K562 (cell line): ENCODE measurements around the gene BANK1. TPM values are rescaled to one million over a fixed set of nuclear protein-coding genes. Genes with fewer than 3 reads are reported as not detected.

Experiments used
- ATAC-seq: fragments of 200-7000 bp; cut with Tn5 transposase; 3 replicates; pipeline ENCODE4 v1.9.1; 2020; ENCODE audit warnings: moderate library complexity
- BruUV-seq: library from RNA; stranded (reverse); fragments of 400-500 nt; replicated peaks from 2 replicates; lab custom pipeline; 2021; lab: Mats Ljungman, UMichigan
- CTCF ChIA-PET: fragments of 300-600 bp; formaldehyde crosslinking; extraction: SDS; loops from one replicate; lab custom pipeline; 2021; ENCODE audit warnings: low intra/inter-chr PET ratio; lab: Yijun Ruan, JAX
- POLR2A ChIA-PET: fragments of 300-600, 350-650 bp; sonication (Branson Sonifier 250); formaldehyde crosslinking; extraction: SDS; loops from one replicate; lab custom pipeline; 2021; ENCODE audit warnings: antibody characterized with exemption, inconsistent platforms; lab: Yijun Ruan, JAX
- DNase-seq, 4 experiments: peaks; one replicate each; pipeline versions ENCODE4 v3.0.0 to v3.0.0-alpha.2; 2011 to 2018; ENCODE audit warnings: low spot score in 3 of 4, mixed read lengths in 3 of 4; ENCODE audit errors: extremely low read depth in 1 of 4
- FAIRE-seq: peaks from 2 replicates; lab custom pipeline; 2011; peaks lifted over from hg19 to GRCh38; lab: Jason Lieb, UNC
- H2AFZ ChIP-seq: 2 replicates; pipeline ENCODE4 v1.6.0; 2011; ENCODE audit warnings: low read depth, low read length, control low read depth, inconsistent platforms
- H3K27ac ChIP-seq: fragments of 200-600 bp; 3 replicates; pipeline ENCODE4 v1.8.0; 2011; ENCODE audit warnings: low read depth, mild to moderate bottlenecking, control low read depth, inconsistent platforms, low read length, moderate library complexity, mixed read lengths; ENCODE audit errors: extremely low read depth
- H3K27me3 ChIP-seq, 2 experiments: fragments of 300-600 bp in 1 of 2; 2 replicates in 1 of 2; 3 replicates in 1 of 2; pipeline versions ENCODE4 v1.6.0 to v1.8.0; 2011; ENCODE audit warnings: inconsistent platforms in 2 of 2, low read length in 2 of 2, mild to moderate bottlenecking in 1 of 2, mixed read lengths in 1 of 2, moderate library complexity in 1 of 2; ENCODE audit not compliant: control insufficient read depth in 2 of 2, insufficient read depth in 2 of 2
- H3K36me3 ChIP-seq: fragments of 300-600 bp; 3 replicates; pipeline ENCODE4 v1.8.0; 2011; ENCODE audit warnings: mild to moderate bottlenecking, low read length, inconsistent platforms; ENCODE audit not compliant: control insufficient read depth, insufficient read depth
- H3K4me1 ChIP-seq, 2 experiments: fragments of 200-600 bp in 1 of 2; replicated peaks in 1 of 2; 2 replicates in 1 of 2; 3 replicates in 1 of 2; pipeline versions ENCODE4 v1.5.1 to v1.8.0; 2011; ENCODE audit warnings: inconsistent platforms in 2 of 2, low read length in 2 of 2, mild to moderate bottlenecking in 1 of 2, mixed read lengths in 1 of 2, moderate library complexity in 1 of 2; ENCODE audit not compliant: control insufficient read depth in 2 of 2, insufficient read depth in 2 of 2
- H3K4me2 ChIP-seq: 2 replicates; pipeline ENCODE4 v1.6.1; 2011; ENCODE audit warnings: low read length, control low read depth, inconsistent platforms, mixed read lengths; ENCODE audit not compliant: insufficient read depth
- H3K4me3 ChIP-seq: fragments of 200-600 bp; sonication (generic), shearing (Covaris generic); 2 replicates; pipeline ENCODE4 v1.5.1; 2016; ENCODE audit warnings: control low read depth, inconsistent platforms
- H3K79me2 ChIP-seq: fragments of 200-600 bp; 3 replicates; pipeline ENCODE4 v1.8.0; 2011; ENCODE audit warnings: low read length, inconsistent platforms; ENCODE audit not compliant: control insufficient read depth, insufficient read depth
- H3K9ac ChIP-seq, 2 experiments: 2 replicates each; pipeline versions ENCODE4 v1.6.0 to v1.6.1; 2011; ENCODE audit warnings: low read depth in 2 of 2, low read length in 2 of 2, control low read depth in 1 of 2, inconsistent platforms in 1 of 2, mild to moderate bottlenecking in 1 of 2, mixed read lengths in 1 of 2; ENCODE audit not compliant: insufficient read depth in 1 of 2
- H3K9me1 ChIP-seq: one replicate; pipeline ENCODE4 v1.6.0; 2011; ENCODE audit warnings: inconsistent platforms, mild to moderate bottlenecking, low read length, moderate library complexity; ENCODE audit not compliant: control insufficient read depth, insufficient read depth
- H3K9me3 ChIP-seq: replicated peaks from 2 replicates; pipeline ENCODE4 v1.5.1; 2011; ENCODE audit warnings: low read depth, low read length, inconsistent platforms; ENCODE audit not compliant: control insufficient read depth, insufficient read depth
- H4K20me1 ChIP-seq: replicated peaks from 2 replicates; pipeline ENCODE4 v1.6.1; 2011; ENCODE audit warnings: low read length, inconsistent platforms, mixed read lengths; ENCODE audit not compliant: control insufficient read depth, insufficient read depth
- BRCA1 ChIP-seq, 2 experiments: fragments of 450-650 bp in 1 of 2; sonication (generic) in 1 of 2; formaldehyde crosslinking in 1 of 2; IDR thresholded peaks; 2 replicates each; pipeline versions ENCODE4 v1.5.0 to v1.6.1; 2017 to 2020; ENCODE audit warnings: mild to moderate bottlenecking in 1 of 2, missing genetic modification reagents in 1 of 2
- DEAF1 ChIP-seq: fragments of 450-650 bp; formaldehyde crosslinking; IDR thresholded peaks from 2 replicates; pipeline ENCODE4 v1.4.0; 2020; ENCODE audit warnings: mild to moderate bottlenecking, moderate library complexity
- E2F5 ChIP-seq: sonication (generic); formaldehyde crosslinking; IDR thresholded peaks from 2 replicates; pipeline ENCODE4 v1.8.0; 2022; ENCODE audit warnings: mild to moderate bottlenecking, missing genetic modification reagents
- GTF3C2 ChIP-seq: IDR thresholded peaks from 3 replicates; pipeline ENCODE4 v1.6.1; 2011; ENCODE audit warnings: borderline replicate concordance, mild to moderate bottlenecking, moderate library complexity; ENCODE audit not compliant: insufficient read length; ENCODE audit errors: extremely low read depth
- ILK ChIP-seq: fragments of 450-650 bp; IDR thresholded peaks from 2 replicates; pipeline ENCODE4 v1.6.1; 2016; ENCODE audit warnings: missing genetic modification characterization, low read depth, mild to moderate bottlenecking, missing compliant biosample characterization, moderate library complexity, borderline replicate concordance
- IRF2 ChIP-seq: sonication (generic); formaldehyde crosslinking; IDR thresholded peaks from 2 replicates; pipeline ENCODE4 v1.8.1; 2022; ENCODE audit warnings: mild to moderate bottlenecking, missing genetic modification reagents
- KAT2B ChIP-seq: IDR thresholded peaks from one replicate; pipeline ENCODE4 v1.6.1; 2012; ENCODE audit warnings: low read depth, mild to moderate bottlenecking, control low read depth, inconsistent platforms, low read length, moderate library complexity
- MLX ChIP-seq, 2 experiments: fragments of 450-650 bp in 1 of 2; sonication (generic) in 1 of 2; formaldehyde crosslinking; conservative IDR thresholded peaks; 2 replicates each; pipeline versions ENCODE4 v1.4.0 to v1.8.1; 2020 to 2022; ENCODE audit warnings: mild to moderate bottlenecking in 1 of 2, missing genetic modification reagents in 1 of 2
- MTA2 ChIP-seq: fragments of 450-650 bp; IDR thresholded peaks from 2 replicates; pipeline ENCODE4 v1.6.1; 2016; ENCODE audit warnings: low read depth
- RAD51 ChIP-seq: fragments of 450-650 bp; IDR thresholded peaks from 2 replicates; pipeline ENCODE4 v1.7.1; 2016; ENCODE audit warnings: low read depth, mild to moderate bottlenecking, borderline replicate concordance
- ZKSCAN8 ChIP-seq: fragments of 200-800 bp; sonication (Bioruptor generic); IDR thresholded peaks from 2 replicates; pipeline ENCODE4 v1.6.1; 2016; ENCODE audit warnings: missing genetic modification characterization, missing compliant biosample characterization
- ZNF395 ChIP-seq: fragments of 200-800 bp; sonication (Bioruptor generic); IDR thresholded peaks from 2 replicates; pipeline ENCODE4 v1.6.1; 2017; ENCODE audit warnings: missing genetic modification characterization, missing compliant biosample characterization
- ZNF444 ChIP-seq: fragments of 250-450 bp; sonication (Bioruptor Pico); IDR thresholded peaks from 2 replicates; pipeline ENCODE4 v1.4.0; 2020; ENCODE audit warnings: mild to moderate bottlenecking, moderate library complexity
- in situ Hi-C: fragments of 300-500 bp; cut with MboI; formaldehyde crosslinking; loops from 4 replicates; pipeline ENCODE4 v1.15.0; 2018; ENCODE audit warnings: inconsistent platforms, mixed read lengths
- intact Hi-C: fragments of 100-400 bp; cut with micrococcal nuclease; formaldehyde crosslinking; loops from 2 replicates; pipeline ENCODE4 v1.14.2; 2022
- polyA plus RNA-seq, 8 experiments: library from polyadenylated mRNA; depleted of rRNA in 4 of 8; stranded (reverse) in 5 of 8; unstranded in 3 of 8; fragments of >200 nt; fragmentation: Nextera tagmentation in 2 of 8; fragmentation: Illumina TruSeq in 1 of 8; extraction: Ambion mirVana in 2 of 8; extraction: Trizol in 1 of 8; gene quantifications; 2 replicates each; pipeline versions ENCODE4 v1.2.1 to v1.2.3, GENCODE V29; 2011 to 2014; ENCODE audit warnings: inconsistent platforms in 1 of 8, missing spikeins in 1 of 8
- total RNA-seq, 7 experiments: library from RNA; depleted of rRNA in 6 of 7; stranded (reverse); fragments of >200 nt in 6 of 7; fragmentation: Illumina TruSeq in 2 of 7; extraction: Trizol in 2 of 7; gene quantifications; 2 replicates each; pipeline versions ENCODE4 v1.2.1 to v1.2.3, GENCODE V29; 2011 to 2021; ENCODE audit warnings: low replicate concordance in 1 of 7

The BANK1 gene
- total and polyA plus RNA-seq, 9 of the 15 experiments (the other 6 are each of a cell fraction or from before 2014, with no cell fraction given), result not detected

GRCh38 chr4:101792056-101792590 is 1.6 kb downstream of the BANK1 start (continued):
- TF ChIP-seq RAD51, result no peak
- no peak for TF ChIP-seq ILK (tag)
- no peak for TF ChIP-seq MTA2
- TF ChIP-seq E2F5 (CRISPR knock-in tag), result no peak
- no peak for TF ChIP-seq ZKSCAN8 (CRISPR knock-in tag)

GRCh38 chr4:101793397-101793796 is 2.9 kb downstream of the BANK1 start:
- H2AFZ ChIP-seq, result no peak overlapping the region
- H3K36me3 ChIP-seq, result no peaks in the 10 kb centered on the region
- ATAC-seq (no peak), DNase-seq (no peak), FAIRE-seq (no peak)
- H3K27me3 ChIP-seq, result no peaks in the 10 kb centered on the region
- no peaks in the 10 kb centered on the region for H3K9me1 ChIP-seq
- in situ Hi-C loops (no loop called here), intact Hi-C loops (no loop called here)
- H3K27ac ChIP-seq, result no peak overlapping the region
- BruUV-seq, result no TSS peak
- no peak for TF ChIP-seq DEAF1 (CRISPR knock-in tag)
- TF ChIP-seq IRF2 (CRISPR knock-in tag), result no peak
- TF ChIP-seq GTF3C2, result no peak
- TF ChIP-seq ZNF444 (CRISPR knock-in tag), result no peak
- no peak for TF ChIP-seq MLX (CRISPR knock-in tag; conservative IDR thresholded peaks at IDR 0.05)
- TF ChIP-seq ZNF395 (CRISPR knock-in tag), result no peak
- TF ChIP-seq BRCA1 (IDR thresholded peaks at IDR 0.05), result no peak
- TF ChIP-seq BRCA1 (CRISPR knock-in tag; IDR thresholded peaks at IDR 0.05), result no peak
- TF ChIP-seq KAT2B, result no peak
- H3K4me3 ChIP-seq, result no peak overlapping the region
- no peaks in the 10 kb centered on the region for H3K79me2 ChIP-seq
- no peak overlapping the region for H3K9ac ChIP-seq
- no peaks in the 10 kb centered on the region for H4K20me1 ChIP-seq
- H3K9me3 ChIP-seq, result no peaks in the 10 kb centered on the region
- ChIA-PET CTCF (no interaction called here), POLR2A (no interaction called here)
- H3K4me1 ChIP-seq, result peaks cover 0 to 5% of the 10 kb centered on the region in 2 experiments; a peak in 2 of 5 replicates
- H3K4me2 ChIP-seq, result no peak overlapping the region
